ENCODE data around the gene IGSF9B.

Gene IGSF9B

DNA sequence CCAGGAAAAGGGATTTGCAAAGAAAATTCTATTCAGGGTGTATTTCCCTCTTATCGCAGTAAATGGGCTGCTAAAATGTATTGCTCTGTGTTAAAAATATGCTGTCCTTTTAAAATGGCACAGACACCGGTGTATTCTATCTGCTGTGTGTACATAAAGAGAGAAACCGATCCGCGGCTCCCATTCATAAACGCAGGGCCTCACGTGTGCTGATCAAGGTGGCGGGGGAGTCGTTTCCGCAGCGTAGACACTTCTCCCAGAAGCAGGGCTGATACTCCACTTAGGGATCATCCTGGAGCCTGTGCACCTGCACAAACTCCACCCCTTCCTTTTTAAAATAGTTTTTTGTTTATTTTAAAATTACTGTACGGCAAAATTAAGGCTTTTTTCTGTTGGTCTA lies 26.1 kb upstream of the IGSF9B start:
- DNase-seq = no peak

DNA sequence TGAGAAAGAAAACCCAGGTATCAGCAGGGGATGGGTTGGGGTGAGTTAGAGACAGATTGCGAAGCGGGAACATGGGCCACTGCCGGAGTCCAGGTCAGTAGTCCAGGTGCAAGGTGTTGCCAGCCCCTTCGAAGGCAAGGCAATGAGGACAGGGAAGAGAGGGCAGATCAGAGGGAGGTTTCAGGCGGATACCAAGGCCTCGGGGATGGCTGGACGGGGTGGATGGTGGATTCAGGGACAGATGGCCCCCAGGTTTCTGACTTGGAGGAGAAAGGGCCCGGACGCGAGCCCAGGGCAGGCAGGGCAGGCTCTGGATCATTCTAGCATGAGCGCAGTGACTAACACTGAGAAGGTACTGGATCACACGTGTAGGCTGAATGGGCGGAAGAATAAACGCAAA lies 25.4 kb upstream of the IGSF9B start:
- no peak for DNase-seq

GRCh38 chr11:133981156-133981555 lies 24.4 kb upstream of the IGSF9B start:
- no peak for DNase-seq

DNA sequence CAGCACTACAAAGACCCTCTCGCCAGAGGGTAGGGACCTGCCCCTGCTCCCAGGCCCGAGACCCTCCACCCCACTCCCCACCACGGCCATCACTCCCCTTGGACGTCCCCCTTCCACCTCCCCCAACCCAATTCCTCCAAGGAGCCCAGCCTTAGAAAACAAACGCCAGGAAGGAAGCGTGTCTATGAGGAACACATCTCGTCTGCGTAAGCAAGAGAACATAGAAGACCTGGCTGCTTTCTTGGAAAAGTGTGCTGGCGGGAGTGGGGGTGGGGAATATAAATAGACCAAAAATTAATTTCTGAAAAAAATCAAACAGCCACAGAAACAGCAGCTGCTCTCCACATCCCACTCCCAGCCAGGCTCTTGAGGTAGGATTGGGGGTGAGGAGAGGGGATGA lies 23.9 kb upstream of the IGSF9B start:
- no peak for DNase-seq

GRCh38 chr11:133978794-133979193 lies 22.0 kb upstream of the IGSF9B start:
- DNase-seq = no peak

DNA sequence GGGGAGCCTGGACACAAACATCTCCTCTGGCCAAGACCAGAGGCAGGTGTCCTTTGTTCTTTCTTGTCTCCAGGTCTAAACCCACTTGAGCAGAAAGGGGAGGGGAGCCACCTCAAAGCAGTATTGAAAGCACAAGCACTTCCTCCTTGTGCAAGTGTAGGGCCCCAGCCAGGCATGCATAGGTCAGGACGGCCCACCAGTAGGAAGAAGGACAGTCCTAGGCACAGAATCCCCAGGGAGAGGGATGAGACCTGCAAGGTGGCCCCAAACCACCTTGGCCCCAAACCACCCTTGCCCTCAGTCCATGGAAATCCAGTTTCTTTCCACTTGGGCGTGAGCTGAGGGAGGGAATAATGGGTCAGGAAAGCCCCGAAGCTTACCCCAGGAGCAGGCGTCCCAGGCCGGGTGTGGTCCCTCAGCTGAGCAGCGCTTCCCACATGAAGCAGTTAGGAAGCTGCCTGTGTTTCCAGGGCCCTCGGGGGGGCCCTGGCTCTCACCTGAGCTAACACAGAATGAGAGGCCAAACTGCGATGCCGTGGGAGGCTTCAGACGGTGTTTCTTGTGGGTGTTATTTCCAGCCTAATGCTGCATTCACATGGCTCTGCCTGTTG lies 20.4 kb upstream of the IGSF9B start:
- DNase-seq = peak; percentile 10

- no peak for DNase-seq
Observed at GRCh38 chr11:133975488-133975849, 18.7 kb upstream of the IGSF9B start.

- no peak for DNase-seq
Observed at GRCh38 chr11:133974836-133975487, 18.2 kb upstream of the IGSF9B start.

- DNase-seq = no peak
Observed at GRCh38 chr11:133971881-133972280, 15.1 kb upstream of the IGSF9B start.

- DNase-seq = no peak
Observed at GRCh38 chr11:133969112-133969511, 12.3 kb upstream of the IGSF9B start.

DNA sequence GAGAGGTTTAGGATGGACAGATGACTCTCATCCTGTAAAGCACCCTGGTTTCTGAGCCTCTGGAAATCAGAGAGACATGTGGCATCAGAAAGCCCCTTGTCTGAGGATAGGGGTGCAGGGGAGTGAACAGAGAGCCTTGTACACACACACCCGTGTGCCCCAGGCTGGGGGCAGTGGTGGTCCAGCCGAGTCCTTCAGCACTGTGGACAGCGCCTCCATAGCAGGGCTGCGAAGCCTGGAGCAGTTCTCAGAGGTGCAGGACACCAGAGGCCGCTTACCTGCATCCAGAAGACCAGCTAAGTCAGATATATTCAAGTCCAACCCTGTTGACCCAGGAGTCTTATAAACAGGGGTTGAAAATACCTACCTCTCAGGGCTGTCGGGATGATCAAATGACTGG lies 11.5 kb upstream of the IGSF9B start:
- DNase-seq = no peak

DNA sequence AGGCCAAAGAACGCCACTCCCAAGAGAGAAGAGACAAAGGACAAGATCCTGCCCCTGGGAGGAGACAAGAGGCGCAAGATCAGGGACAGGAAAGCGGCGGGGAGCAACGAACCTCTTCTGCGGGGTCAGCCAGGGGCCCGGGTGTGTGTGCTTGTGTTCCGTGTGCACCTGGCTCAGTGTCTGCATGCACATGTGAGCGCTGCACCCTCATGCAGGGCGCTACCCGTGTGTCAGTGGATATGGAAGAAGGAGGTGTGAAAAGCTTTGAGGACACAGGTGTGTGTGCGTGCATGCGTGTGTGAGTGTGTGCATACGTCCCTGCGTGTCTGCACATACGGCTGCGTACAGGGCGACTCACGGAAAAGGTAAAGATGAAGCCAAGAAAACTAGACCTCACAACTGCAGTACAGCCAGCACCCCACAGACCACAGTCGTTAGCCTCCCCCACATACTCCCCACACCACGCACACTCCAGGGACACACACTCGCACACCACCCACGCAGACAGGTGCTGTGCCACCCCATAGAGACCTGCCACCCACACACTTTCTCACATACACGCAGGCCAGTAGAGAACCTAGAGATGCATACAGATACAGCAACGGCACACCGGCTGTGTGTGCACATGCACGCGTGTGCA lies 11.0 kb upstream of the IGSF9B start:
- DNase-seq = no peak

DNA sequence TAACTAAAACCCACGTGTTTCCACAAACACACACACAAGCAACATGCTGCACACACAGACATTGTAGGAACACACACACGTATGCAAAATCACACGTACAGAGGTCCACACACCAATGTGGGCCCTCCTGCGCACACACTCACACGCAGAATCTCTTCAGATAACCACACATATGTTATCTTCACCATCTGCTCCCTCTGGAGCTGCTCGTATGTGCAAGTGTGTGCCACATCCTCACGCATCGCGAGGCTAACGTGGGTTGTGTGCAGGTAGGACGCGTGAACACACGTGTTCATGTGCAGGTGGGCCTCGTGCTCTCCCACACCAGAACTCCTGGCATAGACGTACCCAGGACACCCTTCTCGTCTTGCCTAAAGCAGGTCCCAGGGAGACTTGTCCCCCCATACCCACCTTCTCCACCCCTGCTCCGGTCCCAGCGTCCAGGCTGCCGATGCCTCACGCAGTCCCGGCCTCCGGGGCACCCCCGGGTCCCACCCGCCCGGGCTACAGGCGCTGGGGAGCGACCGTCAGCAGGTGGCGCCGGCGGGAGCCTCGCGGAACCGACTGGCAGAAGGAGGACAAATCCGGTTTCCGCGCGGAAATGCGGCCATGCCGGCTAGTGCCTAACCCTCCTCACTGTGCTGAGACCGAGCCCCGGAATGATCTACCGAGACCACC lies 10.3 kb upstream of the IGSF9B start:
- DNase-seq = no peak

DNA sequence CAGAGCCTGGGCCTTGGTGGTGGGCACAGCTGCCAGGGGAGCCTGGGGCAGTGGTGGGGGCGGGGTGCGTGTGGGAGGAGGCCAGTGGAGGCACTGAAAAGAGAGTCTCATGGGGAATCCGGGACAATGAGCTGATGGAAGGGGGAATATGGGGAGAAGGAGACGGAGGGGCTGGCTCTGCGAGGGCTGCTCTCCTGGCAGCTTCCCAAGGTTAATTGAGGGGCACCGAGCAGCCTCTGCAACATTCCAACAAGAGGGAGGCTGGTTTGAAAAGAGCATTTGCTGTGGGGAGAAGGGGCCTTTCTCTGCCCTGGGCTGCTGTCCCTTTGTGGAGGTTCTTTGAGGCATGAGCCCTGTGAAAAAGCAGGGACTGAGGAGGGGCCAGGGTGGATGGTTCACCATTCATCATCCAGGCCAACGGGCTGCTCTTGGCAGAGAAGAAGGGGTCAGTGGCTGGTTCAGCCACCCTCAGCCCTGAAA lies 9.4 kb upstream of the IGSF9B start:
- no peak for DNase-seq

DNA sequence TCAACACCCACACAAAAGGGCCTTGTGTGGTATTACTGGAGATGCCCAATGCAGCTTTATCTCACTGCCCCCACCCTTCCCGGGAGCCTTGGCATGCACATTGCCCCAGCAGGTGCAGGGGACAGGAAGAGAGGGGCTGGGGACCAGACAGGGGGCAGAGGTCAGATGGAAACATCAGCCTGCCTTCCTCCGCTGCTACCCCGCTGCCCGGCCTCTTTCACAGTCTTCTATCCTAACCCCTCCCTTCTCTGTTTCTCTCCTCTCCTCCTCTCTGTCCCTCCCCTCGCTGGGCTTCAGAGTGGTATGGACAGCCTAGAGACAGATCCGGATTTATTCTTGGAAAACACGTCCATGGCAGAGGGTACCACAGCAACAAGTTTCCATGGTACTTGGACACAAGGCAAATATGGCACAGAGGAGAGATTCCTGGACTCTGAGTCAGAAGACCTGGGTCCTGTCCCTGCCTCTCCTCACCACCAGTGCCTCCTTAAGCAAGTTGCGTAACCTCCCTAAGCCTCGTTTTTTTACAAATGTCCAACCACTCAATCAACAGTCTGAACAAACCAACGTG lies 8.3 kb upstream of the IGSF9B start:
- DNase-seq = no peak

GRCh38 chr11:133964356-133964755 lies 7.6 kb upstream of the IGSF9B start:
- no peak for DNase-seq

DNA sequence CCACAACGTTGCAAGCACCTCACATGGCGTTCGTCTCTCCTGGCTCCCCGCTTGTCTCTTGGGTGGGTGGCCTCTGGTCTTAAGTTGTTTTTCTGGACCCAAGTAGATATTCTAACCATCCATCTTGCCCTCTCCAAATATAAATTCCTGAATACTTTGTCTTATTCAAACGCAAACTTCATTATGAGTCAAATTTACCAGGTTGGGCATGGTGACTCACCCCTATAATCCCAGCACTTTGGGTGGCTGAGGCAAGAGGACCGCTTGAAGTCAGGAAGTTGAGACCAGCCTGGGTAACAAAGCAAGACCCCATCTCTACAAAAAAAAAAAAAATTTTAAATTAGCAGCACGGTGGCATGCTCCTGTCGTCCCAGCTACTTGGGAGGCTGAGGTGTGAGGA lies 5.1 kb upstream of the IGSF9B start:
- DNase-seq = no peak

DNA sequence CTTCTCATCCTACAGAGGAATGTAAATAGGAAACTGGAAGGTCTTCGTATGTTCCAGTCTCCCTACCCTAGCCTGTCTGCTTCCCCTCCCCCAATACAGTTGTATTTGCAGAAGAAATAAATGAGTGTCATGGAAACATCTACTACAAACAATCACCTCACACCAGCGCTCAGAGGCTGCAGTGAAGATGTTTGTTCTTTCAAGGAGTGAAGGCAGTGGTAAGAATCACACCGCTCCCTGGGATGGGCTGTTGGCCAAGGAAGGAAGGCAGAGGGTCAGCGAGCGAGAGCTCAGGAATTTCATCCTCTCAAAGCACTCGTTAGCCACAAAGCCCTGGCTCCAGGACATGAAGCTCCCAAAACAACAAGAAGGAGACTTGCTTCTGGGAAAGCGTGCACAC lies 1.1 kb upstream of the IGSF9B start:
- peak; percentile 41 for DNase-seq

GRCh38 chr11:133955945-133956421 lies 785 bp downstream of the IGSF9B start:
- DNase-seq = no peak

GRCh38 chr11:133955081-133955891 lies 1.5 kb downstream of the IGSF9B start:
- DNase-seq = peak; percentile 23

GRCh38 chr11:133953999-133954398 lies 2.8 kb downstream of the IGSF9B start:
- DNase-seq = no peak

DNA sequence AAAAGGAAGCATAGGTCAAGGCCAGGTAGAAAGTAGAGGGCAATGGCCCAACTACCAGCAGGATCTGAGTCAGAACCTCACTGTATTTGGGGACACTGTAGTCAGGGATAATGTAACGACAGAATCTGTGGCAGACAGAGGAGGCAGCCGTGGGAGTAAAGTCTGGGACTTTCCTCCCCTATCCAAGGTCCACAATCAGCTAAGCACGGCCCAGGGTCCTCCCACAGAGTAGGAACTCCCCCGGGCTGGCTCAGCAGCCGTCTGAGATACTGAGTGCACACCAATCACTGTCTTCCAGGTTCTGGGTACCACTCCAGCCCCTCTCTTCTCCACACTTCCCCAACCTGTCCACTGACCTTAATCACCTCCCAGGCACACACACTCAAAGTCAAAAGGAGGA lies 3.2 kb downstream of the IGSF9B start:
- DNase-seq = no peak

Data from NCI-H2029 (cell line).